Activated T-cell treated with anti-CD3 and anti-CD28 coated beads for 48 hours (primary cell): Measurements from ENCODE around the gene PRXL2A.
A peak's percentile ranks its signal among the peaks of the same experiment; 100 is the strongest.
"Not testable (repeated sequence)": the region's sequence is repeated elsewhere in the genome, so short reads cannot be mapped to it uniquely, and the experiment has no call there.

Experiments used
- DNase-seq: peaks from one replicate; pipeline ENCODE4 v3.0.0-alpha.2; 2020; ENCODE audit warnings: low read depth

PRXL2A gene, protein sequence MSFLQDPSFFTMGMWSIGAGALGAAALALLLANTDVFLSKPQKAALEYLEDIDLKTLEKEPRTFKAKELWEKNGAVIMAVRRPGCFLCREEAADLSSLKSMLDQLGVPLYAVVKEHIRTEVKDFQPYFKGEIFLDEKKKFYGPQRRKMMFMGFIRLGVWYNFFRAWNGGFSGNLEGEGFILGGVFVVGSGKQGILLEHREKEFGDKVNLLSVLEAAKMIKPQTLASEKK

DNA sequence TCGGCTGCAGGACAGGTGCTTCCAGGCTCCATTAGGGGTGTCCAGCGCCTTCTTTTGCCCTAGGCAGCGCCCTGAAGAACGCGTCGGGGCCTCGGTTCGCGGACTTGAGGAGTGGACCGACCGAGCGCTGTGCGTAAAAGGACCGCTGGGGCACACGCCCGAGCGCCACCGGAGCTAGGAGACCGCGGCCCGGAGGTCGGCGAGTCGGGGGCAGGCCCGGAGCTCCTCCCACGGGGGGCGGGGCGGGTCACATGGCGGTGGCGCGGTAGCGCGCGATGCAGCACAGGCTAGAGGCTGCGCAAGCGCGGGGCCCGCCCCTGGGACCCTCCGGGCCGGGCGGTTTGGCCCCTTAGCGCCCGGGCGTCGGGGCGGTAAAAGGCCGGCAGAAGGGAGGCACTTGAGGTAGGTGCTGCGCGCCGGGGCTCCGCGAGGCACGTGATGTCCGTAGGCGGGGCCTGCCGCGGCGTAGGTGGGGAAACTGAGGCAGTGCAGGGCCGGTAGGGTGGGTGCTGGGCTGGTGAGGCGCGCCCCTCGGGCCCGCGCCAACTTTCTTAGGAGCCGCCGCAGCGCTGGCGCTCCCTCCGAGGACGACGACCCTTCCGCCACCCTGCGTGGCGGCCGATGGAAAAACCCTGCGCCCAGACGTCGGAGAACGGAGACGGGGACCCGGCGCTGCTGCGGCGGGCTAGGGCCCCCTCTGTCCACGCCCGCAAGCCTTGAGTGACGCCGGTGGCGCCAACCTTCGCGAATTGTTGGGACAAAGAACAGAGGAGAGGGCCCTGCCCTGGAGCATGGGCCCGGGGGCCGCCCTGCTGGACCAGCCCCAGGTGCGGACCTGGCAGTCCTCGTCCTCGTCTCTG lies at the start of gene PRXL2A:
PRXL2A (plus strand) TSS at position 310 of the 860 bp plus-strand sequence. CDS start 11,917 bp downstream, outside the sequence.
- DNase-seq = peak; percentile 84

GRCh38 chr10:80358925-80359324 lies 49.4 kb upstream of the PRXL2A start:
- not testable (repeated sequence) for DNase-seq

GRCh38 chr10:80359644-80360043 lies 48.7 kb upstream of the PRXL2A start:
- DNase-seq = no peak

DNA sequence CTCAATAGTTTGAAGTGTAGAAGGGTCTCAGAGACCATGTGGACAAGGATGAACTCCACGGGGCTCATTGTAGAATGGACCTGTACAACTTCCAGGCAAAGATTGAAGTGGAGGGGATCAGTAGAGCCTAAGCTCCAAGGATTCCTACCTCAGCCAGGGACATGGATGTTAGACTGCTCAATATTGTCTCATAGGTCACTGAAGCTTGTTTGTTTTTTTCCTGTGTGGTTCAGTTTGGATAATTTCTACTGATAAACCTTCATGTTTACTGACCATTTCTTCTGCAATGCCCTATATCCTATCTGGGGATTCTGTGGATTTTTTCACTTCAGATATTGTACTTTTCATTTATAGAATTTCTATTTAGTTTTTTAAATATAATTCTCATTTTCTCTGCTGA lies 42.8 kb upstream of the PRXL2A start:
- DNase-seq = no peak

DNA sequence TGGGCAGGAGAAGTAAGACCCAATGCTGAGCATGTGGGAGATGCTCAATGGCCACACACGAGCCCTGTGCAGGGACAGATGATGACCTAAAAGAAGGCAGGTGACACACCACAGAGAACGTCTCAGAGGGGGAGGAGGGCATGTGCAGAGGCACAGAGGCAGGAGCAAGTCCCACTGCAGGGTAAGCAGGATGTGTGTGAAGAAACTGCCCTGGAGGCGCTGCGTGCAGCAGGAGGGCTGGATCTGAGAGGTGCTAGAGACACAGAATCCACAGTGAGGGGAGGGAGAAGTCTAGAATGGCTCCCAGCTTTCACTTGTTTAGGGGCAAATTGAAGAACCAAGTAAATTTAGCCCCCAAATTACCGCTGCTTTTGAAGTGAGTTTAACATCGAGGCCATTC lies 36.9 kb upstream of the PRXL2A start:
- no peak for DNase-seq

DNA sequence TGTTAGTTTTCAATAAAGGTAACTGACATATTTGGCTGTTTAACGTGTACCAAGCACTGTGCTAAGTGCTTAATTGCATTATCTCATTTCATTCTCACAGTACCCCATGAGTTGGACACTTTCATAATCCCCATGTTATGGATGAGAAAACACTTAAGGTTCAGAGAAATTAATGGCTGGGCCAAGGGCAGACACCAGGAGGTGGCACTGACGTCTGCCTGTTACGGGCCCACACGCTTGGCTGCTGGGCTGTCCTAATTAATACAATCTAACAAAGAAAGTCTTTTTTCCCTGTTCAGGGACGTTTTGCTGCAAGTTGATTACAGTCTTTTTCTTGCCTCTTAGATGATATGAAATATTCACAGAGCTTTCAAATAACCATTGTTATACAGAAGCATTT lies 35.7 kb upstream of the PRXL2A start:
- DNase-seq = no peak

GRCh38 chr10:80373502-80373901 lies 34.8 kb upstream of the PRXL2A start:
- DNase-seq = no peak

DNA sequence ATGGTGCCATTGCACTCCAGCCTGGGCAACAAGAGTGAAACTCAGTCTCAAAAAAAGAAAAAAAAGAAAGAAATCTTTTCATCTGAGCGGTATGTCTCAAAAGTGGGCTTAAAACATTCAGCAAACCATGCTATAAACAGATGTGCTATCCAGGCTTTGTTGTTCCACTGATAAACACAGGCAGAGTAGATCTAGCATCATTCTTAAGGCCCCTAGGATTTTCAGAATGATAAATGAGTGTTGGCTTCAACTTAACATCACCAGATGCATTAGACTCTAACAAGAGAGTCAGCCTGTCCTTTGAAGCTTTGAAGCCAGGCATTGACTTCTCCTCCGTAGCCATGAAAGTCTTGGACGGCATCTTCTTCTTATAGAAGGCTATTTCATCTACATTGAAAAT lies 28.6 kb upstream of the PRXL2A start:
- no peak for DNase-seq

DNA sequence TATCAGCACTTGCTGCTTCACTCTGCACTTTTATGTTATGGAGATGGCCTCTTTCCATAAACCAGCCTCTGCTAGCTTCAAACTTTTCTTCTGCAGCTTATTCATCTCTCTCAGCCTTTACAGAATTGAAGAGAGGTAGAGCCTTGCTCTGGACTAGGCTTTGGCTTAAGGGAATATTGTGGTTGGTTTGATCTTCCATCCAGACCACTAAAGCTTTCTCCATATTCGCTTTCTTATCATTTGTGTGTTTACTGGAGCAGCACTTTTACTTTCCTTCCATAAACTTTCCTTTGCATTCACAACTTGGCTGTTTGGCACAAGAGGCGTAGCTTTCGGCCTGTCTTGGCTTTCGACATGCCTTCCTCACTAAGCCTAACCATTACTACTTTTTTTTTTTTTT lies 28.2 kb upstream of the PRXL2A start:
- DNase-seq = no peak

DNA sequence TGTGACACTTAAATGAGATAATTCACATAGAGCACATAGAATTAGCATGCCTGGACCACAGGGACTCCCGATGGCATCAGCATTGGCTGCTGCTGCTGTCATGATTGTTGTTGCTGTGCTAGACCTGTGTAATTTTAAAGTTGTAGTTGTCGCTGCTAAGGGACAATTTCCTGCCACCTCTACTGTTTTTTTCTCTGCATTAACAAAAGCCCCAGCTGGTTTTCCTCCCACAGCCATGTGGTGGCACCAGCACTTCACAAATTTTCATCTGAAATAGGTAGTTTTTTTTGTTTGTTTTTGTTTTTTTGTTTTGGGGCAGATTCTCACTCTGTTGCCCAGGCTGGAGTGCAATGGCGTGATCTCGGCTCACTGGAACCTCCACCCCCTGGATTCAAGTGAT lies 25.4 kb upstream of the PRXL2A start:
- no peak for DNase-seq

- DNase-seq = no peak
These were observed 17.6 kb upstream of the PRXL2A start for GRCh38 chr10:80390740-80391139.

DNA sequence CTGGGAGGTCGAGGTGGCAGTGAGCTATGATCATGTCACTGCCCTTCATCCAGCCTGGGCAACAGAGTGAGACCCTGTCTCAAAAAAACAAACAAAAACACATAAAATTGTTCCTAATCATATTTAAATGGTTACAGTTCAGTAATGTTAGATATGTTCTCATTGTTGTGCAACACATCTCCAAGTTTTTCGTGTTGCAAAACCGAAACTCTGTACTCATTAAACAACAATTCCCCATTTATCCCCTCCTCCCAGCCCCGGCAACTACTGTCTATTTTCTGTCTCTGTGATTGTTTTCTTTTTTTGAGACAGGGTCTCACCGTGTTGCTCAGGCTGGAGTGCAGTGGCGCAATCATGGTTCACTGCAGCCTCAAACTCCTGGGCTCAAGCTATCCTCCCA lies 16.1 kb upstream of the PRXL2A start:
- no peak for DNase-seq

- no peak for DNase-seq
These were observed 13.9 kb upstream of the PRXL2A start for GRCh38 chr10:80394358-80394916.

- DNase-seq = no peak
These were observed 11.3 kb upstream of the PRXL2A start for GRCh38 chr10:80397014-80397413.

- no peak for DNase-seq
These were observed 8.1 kb upstream of the PRXL2A start for GRCh38 chr10:80400136-80400804.

DNA sequence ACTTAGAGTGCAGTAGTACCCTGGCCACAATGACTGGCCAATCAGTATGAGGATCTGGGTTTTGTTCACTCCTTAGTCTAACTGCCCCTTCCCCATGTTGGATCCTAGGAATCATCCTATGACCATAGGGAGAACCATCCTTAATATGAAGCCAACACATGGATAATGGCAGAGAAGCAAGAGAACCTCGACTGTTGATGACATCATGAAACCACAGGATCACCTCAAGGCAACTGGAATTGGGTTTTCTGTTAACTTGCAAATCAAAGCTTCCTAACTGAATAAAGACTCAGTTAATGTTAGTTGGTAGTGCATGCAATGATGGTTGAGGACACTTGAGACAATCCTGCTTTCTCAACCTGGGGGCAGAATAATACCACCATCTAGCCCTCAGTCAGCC lies 3.3 kb upstream of the PRXL2A start:
- no peak for DNase-seq

- DNase-seq = no peak
These were observed 2.7 kb upstream of the PRXL2A start for GRCh38 chr10:80405626-80406025.

DNA sequence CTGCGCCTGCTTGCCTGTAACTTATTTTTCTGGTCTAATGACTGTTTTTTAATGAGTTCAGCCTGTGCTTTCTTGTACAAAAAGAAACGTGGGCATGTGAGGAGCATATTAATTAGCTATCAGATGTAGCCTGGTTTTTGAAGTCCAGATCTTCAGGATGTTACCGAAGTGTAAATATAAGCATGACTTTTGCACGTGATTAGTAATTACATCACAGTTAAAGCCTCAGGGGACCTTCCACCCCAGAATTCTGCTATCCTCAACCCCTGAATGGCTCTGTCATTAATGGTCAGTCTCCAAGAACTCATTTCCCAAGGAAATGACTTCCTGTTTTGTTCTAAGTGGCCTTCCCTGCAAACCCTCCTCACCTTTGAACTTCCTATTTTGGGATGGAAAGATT lies 2.1 kb upstream of the PRXL2A start:
- no peak for DNase-seq

DNA sequence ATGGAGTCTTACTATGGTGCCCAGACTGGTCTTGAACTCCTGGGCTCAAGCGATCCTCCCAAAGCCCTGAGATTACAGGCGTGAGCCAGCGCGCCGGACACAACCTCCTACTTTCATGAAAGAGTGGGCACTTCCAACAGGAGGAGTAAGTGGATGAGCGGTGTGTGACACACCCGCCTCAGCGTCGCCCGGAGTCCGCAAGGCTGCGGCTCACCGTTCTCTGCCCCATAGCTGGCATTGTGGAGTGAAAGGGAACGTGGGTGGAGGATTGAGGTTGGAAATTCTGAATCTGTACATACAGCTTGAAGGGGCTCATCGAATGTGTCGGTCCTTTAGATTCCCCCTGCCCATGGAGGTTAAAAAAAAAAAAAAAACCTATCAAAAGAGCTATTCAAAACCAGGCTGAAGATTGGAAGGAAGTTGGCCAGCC lies 524 bp upstream of the PRXL2A start:
- DNase-seq = peak; percentile 60

- DNase-seq = no peak
These were observed 770 bp downstream of the PRXL2A start for GRCh38 chr10:80409121-80409520.

GRCh38 chr10:80410122-80410521 lies 1.8 kb downstream of the PRXL2A start:
- no peak for DNase-seq

DNA sequence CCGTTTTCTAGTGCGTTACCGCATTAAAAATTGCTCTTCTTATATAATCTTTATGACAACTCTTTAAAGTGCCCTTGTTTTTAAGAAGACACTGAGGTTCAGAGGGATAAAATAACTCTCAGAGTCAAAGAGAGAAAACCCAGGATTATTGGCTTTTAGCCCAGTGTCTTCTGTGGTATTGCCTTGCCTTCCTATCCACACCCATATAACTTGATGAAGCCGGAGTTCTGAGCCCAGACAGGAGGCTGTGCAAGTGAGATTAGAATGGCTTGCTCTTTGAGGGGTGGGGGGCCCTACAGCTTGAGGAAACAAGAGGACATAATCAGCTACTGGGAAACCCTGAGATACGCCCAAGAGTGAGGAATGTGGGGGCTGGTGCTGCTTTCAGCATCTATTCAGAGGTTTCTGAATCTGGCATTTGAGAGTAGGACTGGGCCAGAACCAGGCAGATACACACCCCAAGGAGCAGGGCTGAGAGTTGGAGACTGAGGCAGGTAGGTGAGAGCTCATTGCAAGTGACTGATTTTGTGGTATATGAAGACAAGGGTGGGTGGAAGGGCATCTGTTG lies 2.3 kb downstream of the PRXL2A start:
- no peak for DNase-seq
